Activated naive CD4-positive, alpha-beta T cell (primary cell): ENCODE measurements around the gene IL23R.
"Not testable (repeated sequence)": the region's sequence is repeated elsewhere in the genome, so short reads cannot be mapped to it uniquely, and the experiment has no call there.

ENCODE experiments used
- DNase-seq, 4 experiments: peaks; one replicate each; lab custom pipeline; 2025; lab: John Stamatoyannopoulos, UW

IL23R gene, protein sequence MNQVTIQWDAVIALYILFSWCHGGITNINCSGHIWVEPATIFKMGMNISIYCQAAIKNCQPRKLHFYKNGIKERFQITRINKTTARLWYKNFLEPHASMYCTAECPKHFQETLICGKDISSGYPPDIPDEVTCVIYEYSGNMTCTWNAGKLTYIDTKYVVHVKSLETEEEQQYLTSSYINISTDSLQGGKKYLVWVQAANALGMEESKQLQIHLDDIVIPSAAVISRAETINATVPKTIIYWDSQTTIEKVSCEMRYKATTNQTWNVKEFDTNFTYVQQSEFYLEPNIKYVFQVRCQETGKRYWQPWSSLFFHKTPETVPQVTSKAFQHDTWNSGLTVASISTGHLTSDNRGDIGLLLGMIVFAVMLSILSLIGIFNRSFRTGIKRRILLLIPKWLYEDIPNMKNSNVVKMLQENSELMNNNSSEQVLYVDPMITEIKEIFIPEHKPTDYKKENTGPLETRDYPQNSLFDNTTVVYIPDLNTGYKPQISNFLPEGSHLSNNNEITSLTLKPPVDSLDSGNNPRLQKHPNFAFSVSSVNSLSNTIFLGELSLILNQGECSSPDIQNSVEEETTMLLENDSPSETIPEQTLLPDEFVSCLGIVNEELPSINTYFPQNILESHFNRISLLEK

DNA sequence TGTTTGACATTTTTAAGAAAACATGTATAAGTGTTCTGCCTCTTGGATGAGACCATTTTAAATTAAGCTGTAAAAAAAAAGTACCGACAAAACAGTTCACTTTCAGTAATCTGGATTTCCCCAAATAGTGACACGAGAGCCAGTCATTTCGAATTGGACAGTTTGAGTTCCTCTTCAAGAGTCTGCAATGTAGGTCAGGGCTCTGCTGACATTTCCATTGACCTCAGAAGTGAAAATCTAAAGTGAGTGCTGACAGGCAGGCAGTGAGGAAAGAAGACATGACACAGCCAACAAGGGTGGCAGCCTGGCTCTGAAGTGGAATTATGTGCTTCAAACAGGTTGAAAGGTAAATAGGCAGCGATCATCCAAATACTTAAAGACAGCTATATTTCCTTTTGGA, at the start of gene IL23R:
Gene IL23R, plus strand, starts transcription at position 259 of the 400 bp plus-strand sequence. CDS start 1,667 bp downstream, outside the sequence.
- no peak for DNase-seq

DNA sequence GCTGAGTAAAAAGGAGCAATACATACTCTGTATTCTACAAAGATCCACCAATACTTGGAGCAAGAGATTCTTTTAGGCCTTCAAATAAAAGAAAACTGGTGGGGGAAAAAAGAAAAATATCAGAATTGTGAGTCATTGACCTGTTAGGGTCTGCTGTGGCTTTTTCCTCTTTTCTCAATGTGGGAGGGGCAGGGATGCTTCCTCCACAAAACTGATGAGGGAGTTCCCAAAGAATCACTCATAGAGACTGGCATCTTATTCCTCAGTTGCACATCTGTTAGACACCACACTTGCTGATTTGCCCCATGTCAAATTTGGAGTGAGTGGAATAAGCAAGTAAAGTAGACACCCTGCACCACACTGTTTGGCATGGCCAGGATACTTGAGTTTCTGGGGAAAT, 48.1 kb upstream of the IL23R start:
- no peak for DNase-seq

DNA sequence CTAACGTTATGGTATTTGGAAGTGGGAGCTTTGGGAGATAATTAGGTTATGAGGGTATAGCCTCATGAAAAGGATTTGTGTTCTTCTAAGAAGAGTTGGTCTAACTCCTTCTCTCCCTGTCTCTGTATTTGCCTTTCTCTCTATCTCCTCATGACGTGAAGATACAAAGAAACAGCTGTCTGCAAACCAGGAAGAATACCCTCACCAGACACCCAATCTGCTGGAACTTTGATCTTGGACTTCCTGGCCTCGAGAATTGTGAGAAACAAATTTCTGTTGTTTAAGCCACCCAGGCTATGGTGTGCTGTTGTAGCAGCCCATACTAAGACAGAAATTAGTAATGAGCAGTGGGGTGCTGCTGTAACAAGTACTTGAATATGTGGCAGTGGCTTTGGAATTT, 47.6 kb upstream of the IL23R start:
- DNase-seq = no peak

DNA sequence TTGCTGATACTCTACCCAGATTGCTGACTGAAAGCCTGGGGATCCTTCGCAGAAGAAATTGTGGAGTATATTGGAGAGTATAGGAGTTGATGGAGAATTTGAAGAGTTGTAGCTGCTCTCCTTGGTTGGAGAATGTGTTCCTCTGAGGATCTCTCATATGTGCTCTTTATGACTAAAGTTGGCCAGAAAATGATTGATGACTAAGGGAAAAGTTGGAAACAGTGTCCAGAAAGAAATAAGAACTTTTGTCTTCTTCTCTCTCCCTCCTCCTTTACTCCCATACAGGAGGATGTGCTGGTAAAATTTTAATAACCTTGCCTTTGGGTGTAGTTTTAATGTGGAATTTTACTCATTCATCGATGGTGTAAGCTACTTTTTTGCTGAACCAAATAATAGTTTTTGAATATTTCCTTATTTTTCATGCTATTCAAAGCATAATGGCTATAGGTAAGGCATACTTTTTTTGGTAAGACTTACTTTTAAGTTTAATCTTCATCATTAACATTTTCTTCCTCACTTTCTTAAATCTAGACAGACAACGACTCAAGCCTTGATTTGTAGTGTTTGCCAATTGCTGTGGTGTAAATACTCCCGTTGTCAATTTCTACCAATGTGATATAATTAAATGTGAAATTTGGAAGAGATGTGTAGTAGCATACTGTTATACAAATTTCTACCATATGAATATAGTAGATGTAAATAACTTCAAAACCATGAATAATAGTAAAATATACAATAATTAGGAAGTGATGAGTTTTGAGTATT, 45.2 kb upstream of the IL23R start:
- DNase-seq = no peak

DNA sequence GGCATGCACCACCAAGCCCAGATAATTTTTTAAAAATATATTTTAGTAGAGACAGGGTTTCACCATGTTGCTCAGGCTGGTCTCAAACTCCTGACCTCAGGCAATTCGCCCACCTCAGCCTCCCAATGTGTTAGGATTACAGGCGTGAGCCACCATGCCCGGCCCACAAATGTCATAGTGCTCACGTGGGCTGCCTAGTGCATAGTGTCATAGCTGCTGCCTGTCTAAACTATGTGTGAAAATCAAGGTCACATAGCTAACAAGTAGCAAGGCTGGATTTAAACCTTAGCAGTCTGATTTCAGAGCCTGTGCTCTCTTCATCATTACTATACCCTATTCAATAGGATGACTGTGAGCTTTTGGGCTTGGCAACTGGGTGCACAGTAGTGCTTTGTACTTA, 41.8 kb upstream of the IL23R start:
- no peak for DNase-seq

DNA sequence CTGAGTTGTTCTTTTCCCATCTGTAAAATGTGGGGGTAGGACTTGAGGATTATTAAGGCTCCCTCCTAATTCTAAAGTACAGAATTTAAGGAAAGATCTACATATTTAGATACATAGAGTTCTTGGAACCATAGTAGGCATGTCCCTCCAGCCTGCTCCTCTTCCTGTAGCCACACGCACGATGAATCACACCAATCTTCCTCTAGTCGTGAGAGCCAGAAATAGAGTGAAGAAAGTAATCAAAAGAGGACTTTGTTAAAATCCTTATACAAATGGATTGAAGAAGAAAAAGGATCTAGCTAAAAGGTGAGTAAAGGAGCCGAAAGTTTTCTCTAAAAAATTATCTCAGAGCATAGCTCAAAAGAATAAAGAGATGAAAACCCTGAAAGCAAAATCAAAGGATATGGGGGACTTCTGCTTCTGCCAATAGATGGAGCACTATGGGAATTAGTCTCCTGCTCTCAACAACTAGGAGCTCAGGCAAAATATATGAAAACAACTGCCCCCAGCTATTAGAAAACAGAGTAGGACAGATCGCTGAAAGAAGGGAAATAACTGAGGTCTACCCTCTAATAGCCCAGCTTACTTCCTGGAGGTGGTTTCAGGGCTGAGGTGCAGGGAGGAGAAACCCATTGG, 40.0 kb upstream of the IL23R start:
- DNase-seq = no peak

DNA sequence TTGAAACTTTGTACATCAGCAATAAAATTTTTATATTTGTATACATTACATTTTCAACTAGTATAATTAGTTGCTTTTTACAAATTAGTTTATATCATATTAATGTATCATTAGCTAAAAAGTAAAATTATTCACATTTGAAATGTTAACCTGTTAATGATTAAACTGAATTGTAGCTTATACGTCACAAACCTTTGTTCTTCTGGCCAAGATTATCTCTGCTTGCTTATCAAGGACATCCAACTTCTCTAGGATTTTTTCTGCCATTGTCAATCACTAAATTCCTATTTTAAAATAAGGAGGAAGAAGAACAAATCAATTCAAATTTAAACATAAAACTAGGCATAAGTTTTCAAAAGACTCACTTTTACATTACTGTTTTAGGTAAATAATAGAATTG, 39.3 kb upstream of the IL23R start:
- no peak for DNase-seq

DNA sequence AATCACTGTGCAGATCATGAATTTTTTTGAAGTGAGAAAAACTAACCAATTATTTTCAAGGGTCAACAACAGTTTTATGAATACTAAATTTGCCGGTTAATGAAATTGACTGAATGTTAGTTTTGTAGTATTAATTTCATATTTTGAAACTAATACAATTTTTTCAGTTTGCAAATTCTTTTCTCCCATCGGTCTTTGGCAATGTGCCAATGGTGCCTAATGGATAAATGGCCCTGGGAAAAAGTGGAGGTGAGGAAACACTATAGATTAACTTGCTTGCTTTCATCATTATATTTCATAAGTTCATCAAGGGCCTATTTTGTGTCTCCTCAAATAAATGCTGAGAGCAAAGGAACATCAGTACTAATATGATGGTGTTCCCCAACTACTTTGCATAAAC, 35.6 kb upstream of the IL23R start:
- no peak for DNase-seq

DNA sequence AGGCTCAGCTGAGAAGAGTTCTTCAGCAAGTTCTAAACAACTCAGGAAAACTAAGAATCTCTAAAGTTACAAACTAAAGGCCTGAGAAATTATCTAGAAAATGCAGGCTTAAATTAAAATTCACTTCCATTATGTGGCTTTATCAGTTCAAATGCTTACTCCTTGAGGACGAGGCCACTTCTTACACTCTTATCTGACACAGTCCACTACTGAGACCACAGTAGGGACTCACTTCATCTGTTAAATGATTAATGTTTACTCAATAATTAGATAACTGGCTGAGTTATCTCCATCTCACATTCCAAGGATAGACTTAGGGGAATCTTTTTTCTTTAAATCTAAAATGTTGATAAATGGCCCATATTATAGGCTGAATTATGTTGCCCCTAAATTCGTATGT, 33.1 kb upstream of the IL23R start:
- no peak for DNase-seq

DNA sequence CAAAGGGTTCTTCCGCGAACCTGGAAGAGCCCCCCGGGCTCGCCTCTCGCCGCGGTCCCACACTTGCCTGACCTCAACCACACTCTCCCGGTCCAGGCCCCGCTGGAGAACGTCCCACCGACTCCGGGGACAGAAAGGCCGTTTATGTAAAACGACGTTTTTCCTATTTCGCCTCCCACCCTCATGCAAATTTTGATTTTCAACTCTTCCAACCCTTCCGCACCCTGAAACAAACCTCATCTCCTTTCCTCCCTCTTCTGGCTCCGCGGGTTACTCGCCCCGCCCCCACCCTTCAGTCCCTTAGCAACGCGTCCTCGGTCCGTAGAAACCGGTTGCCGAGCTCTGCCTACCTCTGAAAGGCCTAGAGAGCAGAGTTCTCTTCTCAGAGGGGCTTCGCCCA, 31.6 kb upstream of the IL23R start, which contains the start of gene C1orf141:
Gene C1orf141, minus strand, starts transcription at position 276 of the 400 bp plus-strand sequence. CDS start 7,730 bp downstream, outside the sequence.
- DNase-seq = peak in 1 of 4 experiments; percentile 10

DNA sequence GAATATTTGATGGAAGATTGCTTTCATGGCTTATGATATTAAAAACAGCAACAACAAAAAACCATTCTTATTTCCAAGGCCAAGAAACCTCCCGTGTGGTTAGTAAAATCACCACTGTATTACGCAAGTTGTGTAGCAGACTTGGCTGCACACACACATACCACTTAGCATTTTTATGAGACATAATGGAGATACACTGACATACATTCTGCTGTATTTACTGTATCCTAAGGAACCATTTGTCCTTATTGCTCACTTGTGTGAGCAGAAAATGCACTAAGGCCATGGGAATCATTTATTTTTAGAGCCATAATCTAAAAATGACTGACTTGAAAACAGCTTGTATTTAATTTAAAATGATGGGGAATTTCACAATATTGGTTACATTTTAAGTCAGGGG, 30.9 kb upstream of the IL23R start:
- DNase-seq = no peak

DNA sequence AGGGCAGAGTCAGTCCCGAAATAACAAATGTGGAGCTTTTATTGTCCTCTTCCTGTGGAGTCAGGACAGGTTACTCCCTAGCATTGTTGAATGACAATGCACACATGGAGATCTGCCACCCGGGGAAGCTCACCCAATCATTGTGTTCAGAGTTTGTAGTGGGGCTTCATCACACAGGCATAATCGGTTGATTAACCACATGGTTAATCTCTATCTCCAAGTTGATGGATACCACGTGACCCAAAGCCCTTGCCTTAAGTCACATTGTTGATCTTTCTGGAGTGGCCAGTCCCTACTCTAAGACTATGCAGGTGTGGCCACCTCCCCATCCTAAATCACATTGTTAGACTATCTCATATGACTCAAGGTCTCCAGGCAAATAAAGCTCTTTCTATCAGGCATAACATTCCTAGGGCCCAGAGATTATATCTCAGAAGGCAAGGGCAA, 28.9 kb upstream of the IL23R start:
- no peak for DNase-seq

DNA sequence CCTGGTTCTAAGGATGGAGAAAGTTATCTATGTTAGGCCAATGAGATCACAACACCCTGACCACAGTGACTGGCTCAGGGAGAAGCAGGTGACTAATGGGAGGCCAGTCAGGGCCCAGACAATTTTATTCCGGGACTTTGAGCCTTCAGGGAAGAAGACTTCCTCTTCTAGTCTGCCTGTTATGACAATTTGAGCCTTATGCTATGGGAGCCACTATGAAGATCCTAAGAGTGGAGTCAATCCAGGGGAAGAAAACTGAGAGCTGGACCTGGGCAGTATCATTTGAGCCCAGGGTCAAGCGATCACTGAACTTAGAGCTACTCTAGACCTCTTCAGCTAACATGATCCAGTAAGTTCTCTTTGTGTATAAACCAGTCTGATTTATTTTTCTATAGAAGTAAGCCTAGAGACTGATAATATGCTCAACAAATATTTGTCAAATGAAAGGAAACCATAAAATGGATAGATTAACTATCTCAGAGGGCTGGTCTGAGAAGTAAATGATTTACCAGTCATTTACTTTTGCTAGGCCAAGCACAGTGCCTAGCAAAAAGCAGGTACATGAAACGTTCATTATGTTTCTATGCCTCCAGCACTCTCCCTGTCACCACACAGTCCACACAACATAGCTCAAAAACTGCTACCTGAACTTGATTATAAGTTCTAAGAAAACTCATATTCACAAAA, 27.3 kb upstream of the IL23R start:
- no peak for DNase-seq

DNA sequence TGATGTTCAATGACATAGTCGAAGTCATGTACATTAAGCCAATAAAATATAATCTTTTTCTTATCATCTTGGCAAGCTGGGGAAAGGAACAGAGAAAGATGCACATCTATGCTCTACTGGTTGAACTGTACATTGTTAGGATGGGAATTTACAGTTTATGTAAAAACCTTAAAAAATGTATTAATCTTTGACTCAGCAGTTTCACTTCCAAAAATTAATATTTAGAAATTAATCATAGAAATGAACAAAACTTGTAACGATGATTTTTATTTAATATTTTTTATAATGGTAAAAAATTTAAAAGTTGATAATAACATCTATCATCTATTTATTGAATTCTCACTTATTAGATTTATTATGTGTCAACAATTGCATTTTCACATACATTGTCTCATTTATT, 25.8 kb upstream of the IL23R start:
- DNase-seq = no peak

DNA sequence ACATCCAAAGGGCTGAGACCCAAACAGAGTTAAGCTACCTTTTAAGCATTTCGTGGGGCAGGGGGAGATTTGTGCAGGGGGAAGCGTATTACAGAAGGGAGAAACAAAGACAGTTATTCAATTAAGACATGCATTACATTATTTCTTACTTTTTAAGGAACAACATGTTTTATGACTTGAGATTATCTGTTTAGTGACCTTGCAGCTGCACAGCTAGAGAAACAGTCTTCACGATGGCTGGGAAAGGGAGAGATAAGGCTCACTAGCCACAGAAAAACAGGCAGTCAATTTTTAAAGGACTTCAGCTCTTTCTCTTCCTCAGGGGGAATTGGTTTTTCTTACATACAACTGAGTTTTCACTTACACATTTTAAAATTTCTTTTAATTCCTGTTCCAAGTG, 24.4 kb upstream of the IL23R start:
- DNase-seq = not testable (repeated sequence)

DNA sequence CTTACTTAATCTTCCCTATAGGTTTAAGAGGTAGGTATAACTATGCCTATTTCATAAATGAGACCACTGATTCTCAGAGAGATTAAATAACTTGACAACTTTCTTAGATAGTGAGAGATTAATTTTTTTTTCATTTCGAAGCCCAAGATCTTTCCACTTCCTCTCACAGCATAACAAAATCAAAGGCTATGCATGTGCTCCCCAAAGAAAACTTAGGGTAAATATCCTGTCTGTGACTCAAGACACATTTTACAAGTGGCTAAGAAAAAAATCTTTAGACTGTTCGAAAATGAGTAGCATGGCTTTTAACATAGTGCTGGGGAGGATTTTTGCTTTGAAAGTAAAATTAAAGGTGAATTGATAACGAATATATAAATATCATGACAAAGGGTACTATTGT, 23.3 kb upstream of the IL23R start:
- no peak for DNase-seq

DNA sequence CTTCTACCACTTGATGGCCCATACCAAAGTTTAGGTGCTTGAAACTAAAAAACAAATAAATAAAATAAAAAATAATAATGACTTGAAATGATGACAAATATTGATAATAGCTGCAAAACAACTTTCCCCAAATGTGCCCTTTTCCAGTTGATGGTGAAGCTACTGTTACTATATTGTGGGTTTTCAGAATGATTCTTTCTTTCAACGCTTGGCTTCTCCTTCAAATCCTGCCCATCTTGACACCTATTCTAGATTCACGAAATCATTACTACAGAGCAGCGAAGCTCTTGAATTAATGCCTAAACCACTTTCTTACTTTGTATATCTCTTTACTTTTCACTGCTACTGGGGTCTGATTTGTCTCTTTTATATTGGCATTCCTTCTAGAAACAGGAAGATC, 22.3 kb upstream of the IL23R start:
- DNase-seq = no peak

DNA sequence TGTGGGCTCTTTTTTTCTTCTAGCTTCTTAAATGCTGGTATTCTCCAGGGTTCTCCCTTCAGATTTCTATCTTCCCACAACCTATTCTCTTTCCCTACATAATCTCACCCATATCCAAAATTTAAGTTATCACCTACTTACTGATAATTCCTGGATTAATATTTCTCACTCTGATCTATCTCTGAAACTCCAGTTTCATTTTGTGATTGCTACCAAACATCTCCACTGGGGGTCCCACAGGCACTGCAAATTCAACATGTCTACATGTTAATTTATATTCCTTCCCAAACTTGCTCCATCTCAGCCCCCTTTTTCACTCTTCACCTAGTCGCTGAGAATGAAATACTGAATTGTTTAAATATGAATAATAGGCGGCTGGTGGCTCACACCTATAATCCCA, 21.6 kb upstream of the IL23R start:
- no peak for DNase-seq

DNA sequence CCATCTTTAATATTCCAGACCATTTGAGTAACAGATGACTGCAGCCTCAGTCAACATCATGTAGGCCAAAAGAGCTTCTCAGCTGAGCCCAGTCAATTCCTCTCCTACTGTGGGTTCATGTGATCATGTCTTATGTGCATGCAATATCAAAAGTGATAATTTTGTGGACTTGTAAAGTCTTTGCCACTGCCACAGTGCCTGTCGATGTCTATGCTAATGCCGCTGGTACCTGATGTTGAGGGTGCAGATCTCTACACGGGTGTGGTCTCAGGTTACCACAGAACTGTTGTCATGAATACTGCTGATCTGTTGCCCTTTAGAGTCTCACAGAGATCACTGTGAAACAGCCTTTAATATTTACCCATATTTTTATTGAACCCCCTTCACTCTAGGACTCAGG, 20.2 kb upstream of the IL23R start:
- no peak for DNase-seq

DNA sequence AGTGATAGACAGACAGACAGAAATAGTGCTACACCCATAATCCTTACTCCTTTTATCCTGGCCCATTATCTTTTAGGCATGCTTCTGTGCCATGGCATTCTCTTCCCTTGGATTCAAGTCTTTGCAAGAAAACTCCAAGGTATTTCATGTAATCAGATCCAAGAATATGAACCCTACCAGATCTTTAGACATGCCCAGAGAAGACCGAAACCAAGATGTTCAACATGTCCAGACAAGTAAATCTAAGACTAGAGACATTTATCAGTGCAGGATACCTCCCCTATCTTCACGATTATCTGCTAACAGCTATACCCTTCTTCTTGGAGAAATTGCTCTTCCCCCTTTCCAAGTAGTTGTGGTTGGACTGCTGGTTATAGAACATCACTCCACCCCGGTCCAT, 19.7 kb upstream of the IL23R start:
- no peak for DNase-seq

DNA sequence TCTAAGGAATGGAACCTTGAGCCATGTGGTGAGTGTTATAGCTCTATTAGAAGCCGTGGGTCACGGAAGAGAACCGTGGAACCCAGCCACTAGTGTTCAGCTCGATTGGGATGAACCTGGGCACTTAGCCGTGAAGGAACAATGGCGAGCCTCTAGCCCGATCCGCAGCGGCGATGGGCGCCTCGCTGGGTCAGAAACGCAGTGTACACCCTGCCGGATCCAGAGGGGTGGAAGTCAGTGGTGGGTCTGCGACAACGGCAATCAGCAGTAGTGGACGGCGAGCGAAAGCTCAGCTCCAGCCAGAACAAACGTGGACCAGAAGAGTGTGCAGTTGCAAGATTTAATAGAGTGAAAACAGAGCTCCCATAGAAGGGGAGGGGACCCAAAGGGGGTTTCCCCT, 18.3 kb upstream of the IL23R start:
- DNase-seq = not testable (repeated sequence)
